Measurements from ENCODE around the gene ARHGAP19. TPM values are rescaled to one million over a fixed set of nuclear protein-coding genes. Genes with fewer than 3 reads are reported as not detected.

The ARHGAP19 gene
- total RNA-seq, 1 donor: 8.7 TPM

DNA sequence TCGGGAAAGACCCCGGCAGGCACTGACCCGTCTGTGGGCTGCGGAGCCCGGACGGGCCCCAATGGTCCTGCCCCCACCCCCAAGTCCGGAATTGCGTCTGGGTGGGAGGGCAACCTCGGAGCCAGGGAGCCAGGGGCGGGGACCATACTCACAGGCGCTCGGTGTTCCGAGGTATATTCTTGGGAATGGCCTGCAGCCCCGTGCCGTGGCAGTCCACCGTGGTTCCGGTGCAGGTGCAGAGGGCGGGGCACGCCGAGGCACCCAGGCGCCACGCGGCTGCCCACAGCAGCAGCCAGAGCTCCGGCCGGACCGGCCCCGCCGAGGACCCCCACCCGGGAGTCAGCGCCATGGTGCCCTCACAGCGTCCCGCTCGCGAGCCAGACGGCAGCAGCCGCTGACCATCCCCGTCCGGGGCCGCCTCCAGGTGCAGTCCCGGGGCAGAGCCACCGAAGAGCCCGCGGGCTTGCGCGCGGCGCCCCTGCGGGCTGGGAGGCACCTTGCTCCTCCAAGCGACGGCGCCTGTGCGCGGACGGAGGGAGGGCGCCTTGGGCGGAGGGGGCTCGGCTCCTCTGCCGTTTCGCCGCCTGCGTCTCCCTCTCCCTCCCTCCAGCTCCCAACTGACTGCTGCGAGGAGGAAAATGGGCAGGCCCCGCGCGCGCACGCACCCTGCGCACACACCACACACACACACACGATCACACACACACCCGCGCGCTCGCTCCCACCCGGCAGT is 106.9 kb downstream of the ARHGAP19 start, which contains the start of gene SLIT1:
TSS of gene SLIT1 (minus strand) at position 634 of the 733 bp plus-strand sequence. CDS start at position 349, 285 bp downstream.
- H3K4me2 ChIP-seq (ENCODE audit: insufficient read depth, low read length): no peak within 1 kb of the TSS
- no peaks in the 10 kb centered on the region for H3K9me3 ChIP-seq (ENCODE audit: low read depth, low read length)
- H3K79me2 ChIP-seq (ENCODE audit: insufficient read depth, low read length): no peaks in the 10 kb centered on the region
- peak; percentile 30 for DNase-seq (ENCODE audit: insufficient read length, low spot score, missing footprints)
- no peaks in the 10 kb centered on the region for H3K36me3 ChIP-seq (ENCODE audit: insufficient read depth, low read length)
- H3K4me3 ChIP-seq (ENCODE audit: insufficient read depth, low read length): no peak within 1 kb of the TSS
- no peak within 1 kb of the TSS for H3K27ac ChIP-seq (ENCODE audit: low read depth, low read length)
- H2AFZ ChIP-seq (ENCODE audit: low read length): no peak within 1 kb of the TSS
- TF ChIP-seq, protein P1, sequence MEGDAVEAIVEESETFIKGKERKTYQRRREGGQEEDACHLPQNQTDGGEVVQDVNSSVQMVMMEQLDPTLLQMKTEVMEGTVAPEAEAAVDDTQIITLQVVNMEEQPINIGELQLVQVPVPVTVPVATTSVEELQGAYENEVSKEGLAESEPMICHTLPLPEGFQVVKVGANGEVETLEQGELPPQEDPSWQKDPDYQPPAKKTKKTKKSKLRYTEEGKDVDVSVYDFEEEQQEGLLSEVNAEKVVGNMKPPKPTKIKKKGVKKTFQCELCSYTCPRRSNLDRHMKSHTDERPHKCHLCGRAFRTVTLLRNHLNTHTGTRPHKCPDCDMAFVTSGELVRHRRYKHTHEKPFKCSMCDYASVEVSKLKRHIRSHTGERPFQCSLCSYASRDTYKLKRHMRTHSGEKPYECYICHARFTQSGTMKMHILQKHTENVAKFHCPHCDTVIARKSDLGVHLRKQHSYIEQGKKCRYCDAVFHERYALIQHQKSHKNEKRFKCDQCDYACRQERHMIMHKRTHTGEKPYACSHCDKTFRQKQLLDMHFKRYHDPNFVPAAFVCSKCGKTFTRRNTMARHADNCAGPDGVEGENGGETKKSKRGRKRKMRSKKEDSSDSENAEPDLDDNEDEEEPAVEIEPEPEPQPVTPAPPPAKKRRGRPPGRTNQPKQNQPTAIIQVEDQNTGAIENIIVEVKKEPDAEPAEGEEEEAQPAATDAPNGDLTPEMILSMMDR (IDR thresholded peaks at IDR 0.05; ENCODE audit: extremely low read depth, low read depth, low read length): no peak
- H4K20me1 ChIP-seq (ENCODE audit: insufficient read depth, low read length): no peaks in the 10 kb centered on the region
- no peaks in the 10 kb centered on the region for H3K4me1 ChIP-seq (ENCODE audit: insufficient read depth, low read length)
- H3K27me3 ChIP-seq (ENCODE audit: insufficient read depth, low read length): peaks cover 43% of the 10 kb centered on the region

- Histone ChIP-seq H3K9me3 (ENCODE audit: low read depth, low read length) (no peaks in the 10 kb centered on the region), H2AFZ (ENCODE audit: low read length) (no peak overlapping the region), H3K4me2 (ENCODE audit: insufficient read depth, low read length) (no peak overlapping the region), H3K27ac (ENCODE audit: low read depth, low read length) (no peak overlapping the region), H3K4me1 (ENCODE audit: insufficient read depth, low read length) (no peaks in the 10 kb centered on the region), H3K36me3 (ENCODE audit: insufficient read depth, low read length) (no peaks in the 10 kb centered on the region), H3K4me3 (ENCODE audit: insufficient read depth, low read length) (no peak overlapping the region), H3K79me2 (ENCODE audit: insufficient read depth, low read length) (no peaks in the 10 kb centered on the region), H3K27me3 (ENCODE audit: insufficient read depth, low read length) (peaks cover 45% of the 10 kb centered on the region), H4K20me1 (ENCODE audit: insufficient read depth, low read length) (no peaks in the 10 kb centered on the region)
- TF ChIP-seq, protein P1 (IDR thresholded peaks at IDR 0.05; ENCODE audit: extremely low read depth, low read depth, low read length): no peak
- DNase-seq (ENCODE audit: insufficient read length, low spot score, missing footprints): peak; percentile 65
Observed at GRCh38 chr10:97184971-97185325, 107.5 kb downstream of the ARHGAP19 start.

DNA sequence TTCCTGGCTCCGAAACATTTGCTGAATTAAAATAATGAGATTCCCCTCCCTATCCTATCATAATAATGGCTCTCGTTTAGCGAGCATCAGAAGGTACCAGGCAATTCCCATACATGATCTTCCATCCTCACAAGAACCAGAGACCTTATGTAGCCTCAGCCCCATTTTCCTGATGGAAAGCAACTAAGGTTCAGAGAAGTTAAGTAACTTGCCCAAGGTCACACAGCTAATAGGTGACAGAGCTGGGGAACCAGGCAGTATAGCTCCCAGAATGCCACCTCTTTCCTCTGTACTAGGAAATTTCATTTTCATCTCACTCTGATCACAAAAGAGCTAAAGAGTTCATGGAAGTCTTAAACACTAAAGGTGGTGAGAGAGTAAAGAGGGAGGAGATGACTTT is 109.1 kb downstream of the ARHGAP19 start:
- DNase-seq (ENCODE audit: insufficient read length, low spot score, missing footprints): no peak
- Histone ChIP-seq H4K20me1 (ENCODE audit: insufficient read depth, low read length) (no peaks in the 10 kb centered on the region), H3K79me2 (ENCODE audit: insufficient read depth, low read length) (no peaks in the 10 kb centered on the region), H3K27ac (ENCODE audit: low read depth, low read length) (no peak overlapping the region), H3K4me1 (ENCODE audit: insufficient read depth, low read length) (no peaks in the 10 kb centered on the region), H3K4me2 (ENCODE audit: insufficient read depth, low read length) (no peak overlapping the region), H3K36me3 (ENCODE audit: insufficient read depth, low read length) (no peaks in the 10 kb centered on the region), H3K4me3 (ENCODE audit: insufficient read depth, low read length) (no peak overlapping the region), H2AFZ (ENCODE audit: low read length) (no peak overlapping the region), H3K9me3 (ENCODE audit: low read depth, low read length) (no peaks in the 10 kb centered on the region), H3K27me3 (ENCODE audit: insufficient read depth, low read length) (peaks cover 42% of the 10 kb centered on the region)
- TF ChIP-seq, protein P1 (IDR thresholded peaks at IDR 0.05; ENCODE audit: extremely low read depth, low read depth, low read length): no peak

- Histone ChIP-seq H3K9me3 (ENCODE audit: low read depth, low read length) (no peaks in the 10 kb centered on the region), H2AFZ (ENCODE audit: low read length) (no peak overlapping the region), H3K4me3 (ENCODE audit: insufficient read depth, low read length) (no peak overlapping the region), H4K20me1 (ENCODE audit: insufficient read depth, low read length) (no peaks in the 10 kb centered on the region), H3K4me2 (ENCODE audit: insufficient read depth, low read length) (no peak overlapping the region), H3K79me2 (ENCODE audit: insufficient read depth, low read length) (no peaks in the 10 kb centered on the region), H3K27ac (ENCODE audit: low read depth, low read length) (no peak overlapping the region), H3K36me3 (ENCODE audit: insufficient read depth, low read length) (no peaks in the 10 kb centered on the region), H3K27me3 (ENCODE audit: insufficient read depth, low read length) (peaks cover 43% of the 10 kb centered on the region), H3K4me1 (ENCODE audit: insufficient read depth, low read length) (no peaks in the 10 kb centered on the region)
- TF ChIP-seq, protein P1 (IDR thresholded peaks at IDR 0.05; ENCODE audit: extremely low read depth, low read depth, low read length): no peak
- peak; percentile 35 for DNase-seq (ENCODE audit: insufficient read length, low spot score, missing footprints)
Observed at GRCh38 chr10:97182288-97182990, 110.0 kb downstream of the ARHGAP19 start.

Data from osteoblast (primary cell).